Skeletal muscle tissue (tissue), 4 donors: ENCODE data around the gene POU2F3. TPM values are rescaled to one million over a fixed set of nuclear protein-coding genes. Genes with fewer than 3 reads are reported as not detected.
A peak's percentile ranks its signal among the peaks of the same experiment; 100 is the strongest.

ENCODE experiments used
- H3K27ac ChIP-seq: one replicate; pipeline ENCODE4 v1.7.0; 2013; ENCODE audit warnings: mild to moderate bottlenecking, low read depth, low read length, inconsistent platforms
- H3K27me3 ChIP-seq, 3 donors: one replicate each; pipeline ENCODE4 v1.7.0; 2013; ENCODE audit warnings: low read length in 3 of 3; ENCODE audit not compliant: control insufficient read depth in 3 of 3, insufficient read depth in 3 of 3
- H3K36me3 ChIP-seq, 3 donors: one replicate each; pipeline ENCODE4 v1.7.0; 2013; ENCODE audit warnings: low read length in 3 of 3; ENCODE audit not compliant: control insufficient read depth in 3 of 3, insufficient read depth in 3 of 3
- H3K4me1 ChIP-seq, 3 donors: one replicate each; pipeline ENCODE4 v1.7.0; 2013; ENCODE audit warnings: low read length in 3 of 3, mild to moderate bottlenecking in 3 of 3; ENCODE audit not compliant: control insufficient read depth in 3 of 3, insufficient read depth in 3 of 3
- H3K4me3 ChIP-seq, 3 donors: one replicate each; pipeline ENCODE4 v1.7.0; 2013; ENCODE audit warnings: low read length in 3 of 3
- H3K9ac ChIP-seq, 3 donors: one replicate each; pipeline ENCODE4 v1.7.0; 2013; ENCODE audit warnings: low read length in 3 of 3, mild to moderate bottlenecking in 3 of 3, moderate library complexity in 2 of 3, low read depth in 1 of 3
- H3K9me3 ChIP-seq, 3 donors: one replicate each; pipeline ENCODE4 v1.7.0; 2013; ENCODE audit warnings: low read length in 3 of 3; ENCODE audit not compliant: control insufficient read depth in 3 of 3
- total RNA-seq: library from RNA; depleted of rRNA; stranded (reverse); fragments of >200 nt; gene quantifications from one replicate; pipeline ENCODE4 v1.2.3, GENCODE V29; 2014
- donor health status: Osteomylitis.

POU2F3 gene
- total RNA-seq, 1 donor from 2014 or later = not detected

DNA sequence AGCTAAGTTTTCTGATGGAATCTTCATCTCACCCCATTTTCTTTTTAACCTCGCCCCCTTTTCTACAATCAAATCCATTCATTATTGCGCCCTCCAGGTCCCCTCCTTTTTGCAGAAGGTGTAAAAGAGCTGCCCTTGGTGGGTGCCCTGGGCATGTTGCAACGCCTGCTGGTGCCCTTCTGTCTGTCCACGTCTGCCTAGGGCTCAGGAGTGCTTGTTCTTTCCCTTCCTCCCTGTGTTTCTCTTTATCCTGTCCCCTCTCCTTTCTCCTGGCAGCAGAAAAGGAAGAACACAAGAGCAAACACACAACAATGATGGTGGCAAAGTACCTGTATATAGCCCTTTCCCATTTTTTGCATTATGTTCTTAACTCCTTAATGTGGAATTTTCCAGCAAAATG lies 79.0 kb downstream of the POU2F3 start:
- H3K9me3 ChIP-seq = no peaks in the 10 kb centered on the region
- H3K27me3 ChIP-seq = peaks cover 3 to 10% (median 3%) of the 10 kb centered on the region in 3 donors
- no peak overlapping the region for H3K9ac ChIP-seq
- no peak overlapping the region for H3K27ac ChIP-seq
- no peaks in the 10 kb centered on the region for H3K36me3 ChIP-seq
- H3K4me1 ChIP-seq = peaks cover 0 to 12% (median 2%) of the 10 kb centered on the region in 3 donors
- H3K4me3 ChIP-seq = no peak overlapping the region

DNA sequence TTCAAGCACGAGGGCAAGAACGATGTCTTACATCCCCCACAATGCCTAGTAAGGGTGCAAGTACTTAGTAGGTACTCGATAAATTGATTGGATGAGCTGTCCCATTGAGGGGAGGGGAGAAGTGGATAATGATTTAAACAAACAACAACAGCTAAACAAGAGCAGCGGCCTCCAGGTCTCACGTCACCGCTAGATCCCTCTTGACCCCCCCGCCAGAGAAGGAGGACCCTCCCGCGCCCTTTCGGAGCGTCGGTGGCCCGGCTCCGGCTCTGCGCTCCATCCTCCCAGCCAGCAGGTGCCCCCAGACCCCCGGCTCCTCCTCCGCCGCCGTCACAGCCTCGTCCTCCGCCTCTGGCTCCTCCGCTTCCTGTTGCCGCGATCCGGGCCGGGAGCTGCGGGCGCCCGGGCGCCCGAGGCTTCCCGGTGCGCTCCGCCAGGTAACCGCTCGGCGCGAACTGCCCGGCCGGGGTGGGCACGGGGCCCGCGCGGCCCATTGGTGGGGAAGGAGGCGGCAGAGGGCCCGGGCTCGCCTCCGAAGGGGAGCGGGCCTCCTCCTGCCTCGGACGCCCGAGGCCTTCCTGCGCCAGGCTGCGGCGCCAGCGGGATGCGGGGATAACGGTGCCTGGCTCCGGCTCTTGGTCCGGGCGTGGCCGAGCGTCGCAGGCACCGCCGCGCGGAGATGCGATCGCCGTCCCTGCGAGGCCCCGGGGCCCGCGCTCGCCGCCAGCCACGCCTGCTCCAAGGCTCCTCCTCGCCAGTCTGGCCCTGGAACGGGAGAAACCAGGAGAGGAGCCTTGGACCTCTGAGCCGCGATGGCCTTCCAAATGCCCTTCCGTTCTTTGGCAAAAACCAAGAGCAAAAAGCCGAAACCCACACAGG lies 85.2 kb downstream of the POU2F3 start, which contains the start of gene TLCD5:
TSS of gene TLCD5 (plus strand) at position 368 of the 879 bp plus-strand sequence. CDS start 2,143 bp downstream, outside the sequence.
- Histone ChIP-seq H3K4me1 (peaks cover 3 to 9% (median 6%) of the 10 kb centered on the region in 3 donors), H3K27ac (peak within 1 kb of the TSS; percentile 61), H3K9ac (peak within 1 kb of the TSS; percentile 45 to 71 (median 51)), H3K27me3 (peaks cover 0 to 7% (median 0%) of the 10 kb centered on the region in 3 donors), H3K4me3 (peak within 1 kb of the TSS; percentile 70 to 76 (median 76)), H3K36me3 (peaks cover 0 to 5% (median 0%) of the 10 kb centered on the region in 3 donors), H3K9me3 (no peaks in the 10 kb centered on the region)

DNA sequence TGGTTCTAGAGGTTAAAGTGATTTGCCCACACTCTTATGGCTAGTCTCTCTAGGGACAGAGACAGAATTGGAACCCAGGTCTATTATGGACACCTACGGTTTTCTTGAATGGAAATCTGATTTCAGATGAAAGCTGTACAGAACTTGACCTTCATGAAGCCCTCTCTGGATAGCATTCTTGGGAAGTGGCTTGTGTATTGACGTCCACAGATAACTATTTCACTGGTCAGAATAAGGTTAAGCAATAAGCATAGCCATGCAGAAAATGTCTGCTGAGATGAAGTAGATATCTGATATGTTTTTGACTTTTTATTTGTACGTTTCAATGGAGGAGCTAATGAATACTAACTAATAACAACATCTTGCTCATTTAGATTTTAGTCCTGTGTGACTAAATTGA lies 86.3 kb downstream of the POU2F3 start:
- H3K9me3 ChIP-seq = no peaks in the 10 kb centered on the region
- peaks cover 0 to 8% (median 0%) of the 10 kb centered on the region in 3 donors for H3K36me3 ChIP-seq
- peak overlapping the region; percentile 61 for H3K27ac ChIP-seq
- H3K4me1 ChIP-seq = peaks cover 3 to 9% (median 6%) of the 10 kb centered on the region in 3 donors
- H3K4me3 ChIP-seq = peak overlapping the region in 1 of 3 donors; percentile 76
- no peak overlapping the region for H3K9ac ChIP-seq
- peaks cover 0 to 7% (median 0%) of the 10 kb centered on the region in 3 donors for H3K27me3 ChIP-seq

GRCh38 chr11:120326845-120327281 lies 86.9 kb downstream of the POU2F3 start:
- H3K27me3 ChIP-seq = peaks cover 0 to 7% (median 0%) of the 10 kb centered on the region in 3 donors
- H3K4me1 ChIP-seq = peaks cover 3 to 14% (median 6%) of the 10 kb centered on the region in 3 donors
- no peaks in the 10 kb centered on the region for H3K9me3 ChIP-seq
- H3K4me3 ChIP-seq = no peak overlapping the region
- no peak overlapping the region for H3K9ac ChIP-seq
- H3K36me3 ChIP-seq = peaks cover 0 to 8% (median 0%) of the 10 kb centered on the region in 3 donors
- no peak overlapping the region for H3K27ac ChIP-seq

GRCh38 chr11:120327311-120327710 lies 87.4 kb downstream of the POU2F3 start:
- H3K27ac ChIP-seq = no peak overlapping the region
- peaks cover 3 to 16% (median 6%) of the 10 kb centered on the region in 3 donors for H3K4me1 ChIP-seq
- H3K36me3 ChIP-seq = peaks cover 0 to 8% (median 0%) of the 10 kb centered on the region in 3 donors
- H3K4me3 ChIP-seq = no peak overlapping the region
- H3K27me3 ChIP-seq = peaks cover 0 to 7% (median 0%) of the 10 kb centered on the region in 3 donors
- no peaks in the 10 kb centered on the region for H3K9me3 ChIP-seq
- H3K9ac ChIP-seq = no peak overlapping the region

DNA sequence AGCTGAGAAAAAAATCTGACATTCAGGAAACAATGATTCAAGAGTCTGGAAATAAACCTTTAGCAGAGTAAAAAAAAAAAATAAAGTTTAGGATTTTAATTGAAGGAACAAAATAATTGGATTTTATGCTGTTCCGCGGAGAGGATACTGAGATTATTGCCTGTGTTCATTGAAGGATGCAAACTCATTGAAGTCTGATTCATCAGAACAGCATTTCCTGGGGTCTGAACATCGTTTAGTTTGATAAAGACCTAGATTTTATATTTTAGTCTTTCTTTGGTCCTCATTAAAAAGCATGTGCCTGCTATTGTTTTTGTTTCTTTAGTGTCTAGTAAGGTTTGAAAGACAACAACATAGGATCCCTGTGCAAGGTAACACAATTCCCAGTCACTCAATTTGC lies 89.6 kb downstream of the POU2F3 start:
- Histone ChIP-seq H3K9me3 (no peaks in the 10 kb centered on the region), H3K4me1 (peaks cover 6 to 17% (median 9%) of the 10 kb centered on the region in 3 donors), H3K9ac (no peak overlapping the region), H3K36me3 (peaks cover 0 to 8% (median 0%) of the 10 kb centered on the region in 3 donors), H3K27ac (no peak overlapping the region), H3K4me3 (no peak overlapping the region), H3K27me3 (peaks cover 0 to 4% (median 0%) of the 10 kb centered on the region in 3 donors)

DNA sequence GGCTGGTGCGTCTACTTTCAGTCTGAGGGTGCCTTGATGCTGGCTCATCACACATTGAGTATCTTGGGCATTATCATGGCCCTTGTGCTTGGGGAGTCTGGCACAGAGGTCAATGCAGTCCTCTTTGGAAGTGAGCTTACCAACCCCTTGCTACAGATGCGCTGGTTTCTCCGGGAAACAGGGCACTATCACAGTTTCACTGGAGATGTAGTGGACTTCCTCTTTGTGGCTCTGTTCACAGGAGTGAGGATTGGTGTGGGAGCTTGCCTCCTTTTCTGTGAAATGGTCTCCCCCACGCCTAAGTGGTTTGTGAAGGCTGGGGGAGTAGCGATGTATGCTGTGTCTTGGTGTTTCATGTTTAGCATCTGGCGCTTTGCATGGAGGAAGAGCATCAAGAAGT lies 90.1 kb downstream of the POU2F3 start:
- no peak overlapping the region for H3K9ac ChIP-seq
- no peaks in the 10 kb centered on the region for H3K9me3 ChIP-seq
- H3K4me3 ChIP-seq = no peak overlapping the region
- H3K27ac ChIP-seq = no peak overlapping the region
- H3K27me3 ChIP-seq = peaks cover 0 to 4% (median 0%) of the 10 kb centered on the region in 3 donors
- H3K4me1 ChIP-seq = peaks cover 6 to 17% (median 9%) of the 10 kb centered on the region in 3 donors
- peaks cover 0 to 8% (median 0%) of the 10 kb centered on the region in 3 donors for H3K36me3 ChIP-seq

GRCh38 chr11:120331301-120331996 lies 91.5 kb downstream of the POU2F3 start:
- Histone ChIP-seq H3K9ac (no peak overlapping the region), H3K27me3 (peaks cover 0 to 4% (median 0%) of the 10 kb centered on the region in 3 donors), H3K4me1 (peaks cover 6 to 12% (median 6%) of the 10 kb centered on the region in 3 donors), H3K9me3 (no peaks in the 10 kb centered on the region), H3K36me3 (peaks cover 0 to 8% (median 0%) of the 10 kb centered on the region in 3 donors), H3K4me3 (no peak overlapping the region), H3K27ac (peak overlapping the region; percentile 20)

DNA sequence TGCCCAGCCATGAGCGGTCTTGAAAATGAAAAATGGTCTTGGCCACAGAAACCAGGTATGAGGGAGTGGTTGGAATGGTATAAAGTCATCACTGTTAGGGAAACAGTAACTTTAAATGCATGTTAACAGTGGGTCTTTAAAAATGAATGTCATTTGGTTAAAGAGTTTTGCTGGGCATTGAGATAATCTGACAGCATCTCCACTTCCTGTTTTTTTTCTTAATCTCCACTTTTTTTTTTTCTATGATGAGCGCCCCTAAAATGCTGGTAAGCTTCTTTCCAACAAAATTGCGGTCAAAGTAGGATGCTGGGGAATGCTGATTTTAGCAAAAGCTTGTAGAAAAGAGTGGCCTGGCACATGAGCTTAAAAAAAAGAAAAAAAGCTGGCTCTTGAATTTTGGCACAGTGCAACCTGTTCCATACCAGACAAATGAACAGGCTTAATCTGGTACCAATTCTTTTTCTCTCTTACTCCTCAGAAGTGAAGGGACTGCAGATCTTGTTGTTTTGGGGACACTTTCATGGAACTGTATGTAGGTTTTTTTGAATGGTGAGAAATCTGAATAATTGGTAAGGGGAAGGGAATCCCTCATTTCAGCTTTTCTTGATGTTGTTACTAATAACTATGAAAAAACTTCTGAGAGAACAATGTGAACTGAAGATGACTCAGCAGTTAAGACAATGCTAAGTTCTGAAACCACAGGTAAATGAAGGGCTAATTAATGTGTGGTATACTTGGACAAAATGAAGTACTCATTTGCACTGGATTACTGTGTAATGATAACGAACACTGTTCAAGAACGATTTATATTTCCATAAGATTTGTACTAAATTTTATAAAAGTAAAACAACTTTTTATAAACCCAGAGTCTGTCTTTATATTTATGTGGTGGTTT lies 93.1 kb downstream of the POU2F3 start:
- peaks cover 0 to 8% (median 4%) of the 10 kb centered on the region in 3 donors for H3K36me3 ChIP-seq
- peak overlapping the region; percentile 17 for H3K27ac ChIP-seq
- H3K9ac ChIP-seq = no peak overlapping the region
- H3K27me3 ChIP-seq = no peaks in the 10 kb centered on the region
- H3K4me1 ChIP-seq = peaks cover 6 to 12% (median 10%) of the 10 kb centered on the region in 3 donors
- no peaks in the 10 kb centered on the region for H3K9me3 ChIP-seq
- H3K4me3 ChIP-seq = no peak overlapping the region
